Measurements from ENCODE around the gene ABHD10. TPM values are rescaled to one million over a fixed set of nuclear protein-coding genes. Genes with fewer than 3 reads are reported as not detected.
A peak's percentile ranks its signal among the peaks of the same experiment; 100 is the strongest.

The ABHD10 gene
- total RNA-seq, 1 donor from 2014 or later, result 22.6 TPM

DNA sequence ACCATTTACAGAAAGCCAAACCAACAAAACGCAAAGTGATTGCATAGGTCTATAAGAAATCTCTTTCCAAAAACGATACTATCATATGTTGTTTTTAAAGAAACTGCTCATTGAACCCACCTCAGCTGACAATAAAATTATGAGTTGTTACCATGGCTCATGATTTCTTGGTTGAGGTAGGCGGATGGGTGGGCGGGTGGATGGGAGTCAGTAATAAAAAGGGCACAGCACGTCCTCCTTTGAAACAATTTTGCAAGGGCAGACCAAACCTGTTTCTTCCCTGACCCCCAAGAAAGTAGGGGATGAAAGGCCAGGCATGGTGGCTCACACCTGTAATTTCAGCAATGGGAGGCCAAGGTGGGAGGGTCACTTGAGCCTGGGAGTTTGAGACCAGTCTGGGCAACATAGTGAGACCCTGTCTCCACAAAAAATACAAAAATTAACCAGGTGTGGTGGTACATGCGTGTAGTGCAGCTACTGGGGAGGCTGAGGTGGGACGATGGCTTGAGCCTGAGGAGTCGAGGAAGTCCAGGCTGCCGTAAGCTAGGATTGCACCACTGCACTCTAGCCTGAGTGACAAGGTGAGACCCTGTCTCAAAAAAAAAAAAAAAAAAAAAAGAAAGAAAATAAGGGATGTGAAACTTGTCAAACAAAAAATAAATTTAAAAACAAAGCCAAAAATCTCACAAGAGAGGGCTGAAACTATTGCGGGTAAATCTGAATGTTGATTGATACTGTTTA lies 2.1 kb downstream of the ABHD10 start:
- TF ChIP-seq, protein P1, sequence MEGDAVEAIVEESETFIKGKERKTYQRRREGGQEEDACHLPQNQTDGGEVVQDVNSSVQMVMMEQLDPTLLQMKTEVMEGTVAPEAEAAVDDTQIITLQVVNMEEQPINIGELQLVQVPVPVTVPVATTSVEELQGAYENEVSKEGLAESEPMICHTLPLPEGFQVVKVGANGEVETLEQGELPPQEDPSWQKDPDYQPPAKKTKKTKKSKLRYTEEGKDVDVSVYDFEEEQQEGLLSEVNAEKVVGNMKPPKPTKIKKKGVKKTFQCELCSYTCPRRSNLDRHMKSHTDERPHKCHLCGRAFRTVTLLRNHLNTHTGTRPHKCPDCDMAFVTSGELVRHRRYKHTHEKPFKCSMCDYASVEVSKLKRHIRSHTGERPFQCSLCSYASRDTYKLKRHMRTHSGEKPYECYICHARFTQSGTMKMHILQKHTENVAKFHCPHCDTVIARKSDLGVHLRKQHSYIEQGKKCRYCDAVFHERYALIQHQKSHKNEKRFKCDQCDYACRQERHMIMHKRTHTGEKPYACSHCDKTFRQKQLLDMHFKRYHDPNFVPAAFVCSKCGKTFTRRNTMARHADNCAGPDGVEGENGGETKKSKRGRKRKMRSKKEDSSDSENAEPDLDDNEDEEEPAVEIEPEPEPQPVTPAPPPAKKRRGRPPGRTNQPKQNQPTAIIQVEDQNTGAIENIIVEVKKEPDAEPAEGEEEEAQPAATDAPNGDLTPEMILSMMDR (IDR thresholded peaks at IDR 0.05; ENCODE audit: insufficient read depth, low read length, severe bottlenecking), result no peak
- Histone ChIP-seq H3K4me3 (ENCODE audit: low read depth, low read length) (no peak overlapping the region), H3K27me3 (ENCODE audit: control insufficient read depth, insufficient read depth, low read length) (no peaks in the 10 kb centered on the region), H3K36me3 (ENCODE audit: control insufficient read depth, insufficient read depth, low read length) (no peaks in the 10 kb centered on the region)
- DNase-seq (ENCODE audit: low read depth), result no peak
- FAIRE-seq, result no peak

DNA sequence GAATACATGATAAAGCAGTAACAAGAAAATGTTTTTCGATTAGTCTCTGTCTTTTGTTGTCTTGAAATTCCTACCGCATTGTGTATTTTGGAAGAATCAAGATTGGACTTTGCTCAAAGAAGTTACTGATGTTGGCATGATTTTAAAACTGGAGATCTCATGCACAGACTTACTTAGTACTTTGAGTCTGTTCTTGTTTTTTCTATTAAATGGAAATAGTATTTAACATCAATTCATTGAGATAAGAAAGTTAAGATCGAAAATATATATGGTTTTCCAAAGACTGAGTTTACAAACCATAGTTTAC lies 2.6 kb downstream of the ABHD10 start:
- Histone ChIP-seq H3K4me3 (ENCODE audit: low read depth, low read length) (no peak overlapping the region), H3K36me3 (ENCODE audit: control insufficient read depth, insufficient read depth, low read length) (no peaks in the 10 kb centered on the region), H3K27me3 (ENCODE audit: control insufficient read depth, insufficient read depth, low read length) (no peaks in the 10 kb centered on the region)
- DNase-seq (ENCODE audit: low read depth) (no peak), FAIRE-seq (no peak)
- TF ChIP-seq, protein P1 (IDR thresholded peaks at IDR 0.05; ENCODE audit: insufficient read depth, low read length, severe bottlenecking), result no peak

DNA sequence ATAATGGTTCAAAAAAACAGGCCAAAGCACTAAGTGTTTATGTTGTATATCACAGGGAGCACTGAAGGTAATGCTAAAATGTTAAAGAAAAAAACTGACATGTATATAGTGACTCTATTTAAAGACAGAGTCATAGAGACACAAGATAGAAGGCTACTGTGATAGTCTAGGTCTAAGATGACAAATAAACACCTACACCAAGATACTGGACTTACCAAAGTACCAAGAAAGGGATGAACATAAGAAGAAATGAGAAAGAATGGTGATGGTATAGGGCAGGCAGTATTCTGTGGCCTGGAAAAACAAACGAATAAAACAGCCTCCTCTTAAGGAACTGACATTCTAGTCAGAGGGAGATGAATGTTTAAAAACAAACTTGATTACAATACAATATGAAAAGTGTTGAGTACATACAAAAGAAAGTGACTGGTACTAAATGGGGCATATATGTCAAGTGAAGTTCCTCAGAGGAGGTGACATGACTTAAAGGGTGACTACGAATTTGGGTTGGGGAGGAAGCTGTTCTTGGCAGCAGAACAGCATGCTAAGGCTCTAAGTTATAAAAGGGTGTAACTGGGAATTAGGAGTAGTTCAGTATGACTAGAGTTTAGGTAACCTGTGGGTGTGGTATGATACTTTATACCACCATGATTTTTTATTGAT lies 5.9 kb downstream of the ABHD10 start:
- TF ChIP-seq, protein P1 (IDR thresholded peaks at IDR 0.05; ENCODE audit: insufficient read depth, low read length, severe bottlenecking), result no peak
- FAIRE-seq (no peak), DNase-seq (ENCODE audit: low read depth) (no peak)
- H3K4me3 ChIP-seq (ENCODE audit: low read depth, low read length), result no peak overlapping the region
- no peaks in the 10 kb centered on the region for H3K27me3 ChIP-seq (ENCODE audit: control insufficient read depth, insufficient read depth, low read length)
- peaks cover 3% of the 10 kb centered on the region for H3K36me3 ChIP-seq (ENCODE audit: control insufficient read depth, insufficient read depth, low read length)

DNA sequence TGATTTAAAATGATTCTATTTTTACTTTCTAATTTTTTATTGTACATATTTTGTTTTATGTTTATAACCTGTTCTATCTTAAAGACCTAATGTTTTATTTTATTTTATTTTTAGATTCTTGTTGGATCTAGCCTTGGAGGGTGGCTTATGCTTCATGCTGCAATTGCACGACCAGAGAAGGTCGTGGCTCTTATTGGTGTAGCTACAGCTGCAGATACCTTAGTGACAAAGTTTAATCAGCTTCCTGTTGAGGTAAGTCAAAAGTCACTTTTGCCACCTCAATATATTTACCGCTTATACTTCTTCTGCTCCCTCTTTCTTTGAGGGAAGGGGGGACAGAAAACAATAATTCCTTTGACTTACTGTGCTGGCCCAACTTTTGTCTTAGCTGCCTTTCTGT lies 8.0 kb downstream of the ABHD10 start:
- no peak for DNase-seq (ENCODE audit: low read depth)

DNA sequence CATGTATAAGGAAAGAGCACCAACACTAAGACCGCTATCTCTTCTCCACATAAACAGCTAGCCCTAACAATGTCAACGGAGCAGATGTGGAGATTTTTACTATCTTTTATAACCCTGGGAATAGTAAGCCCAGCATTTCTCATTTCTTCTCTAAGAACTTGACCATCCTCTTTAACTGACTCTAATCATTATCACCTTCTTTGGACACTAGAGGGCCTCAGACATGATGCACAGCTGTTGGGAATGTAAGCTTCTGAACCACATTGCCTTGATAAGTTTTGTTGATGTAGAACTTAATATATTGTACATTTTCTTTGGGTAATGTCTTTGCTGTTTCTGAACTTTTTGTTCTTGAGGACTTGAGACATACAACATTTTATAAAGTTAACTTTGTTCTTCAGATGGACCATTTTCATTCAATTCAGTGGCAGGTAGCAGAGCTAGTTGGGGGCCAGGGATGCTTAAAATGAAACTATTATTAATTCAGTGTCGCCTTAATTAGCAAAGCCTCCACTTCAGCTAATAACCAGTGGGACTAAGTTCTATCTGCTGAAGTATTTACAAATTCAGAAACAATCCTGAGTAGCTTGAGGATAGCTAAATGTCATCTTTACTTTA lies 10.3 kb downstream of the ABHD10 start:
- TF ChIP-seq, protein P1 (IDR thresholded peaks at IDR 0.05; ENCODE audit: insufficient read depth, low read length, severe bottlenecking), result peak; percentile 64
- FAIRE-seq, result no peak
- no peak overlapping the region for H3K4me3 ChIP-seq (ENCODE audit: low read depth, low read length)
- no peaks in the 10 kb centered on the region for H3K27me3 ChIP-seq (ENCODE audit: control insufficient read depth, insufficient read depth, low read length)
- DNase-seq (ENCODE audit: low read depth), result peak; percentile 75
- peaks cover 5% of the 10 kb centered on the region for H3K36me3 ChIP-seq (ENCODE audit: control insufficient read depth, insufficient read depth, low read length)

More for the DNA sequence above, 8.0 kb downstream of the ABHD10 start:
- no peaks in the 10 kb centered on the region for H3K27me3 ChIP-seq (ENCODE audit: control insufficient read depth, insufficient read depth, low read length)
- FAIRE-seq, result no peak
- TF ChIP-seq, protein P1 (IDR thresholded peaks at IDR 0.05; ENCODE audit: insufficient read depth, low read length, severe bottlenecking), result no peak
- H3K4me3 ChIP-seq (ENCODE audit: low read depth, low read length), result no peak overlapping the region
- H3K36me3 ChIP-seq (ENCODE audit: control insufficient read depth, insufficient read depth, low read length), result peaks cover 5% of the 10 kb centered on the region

Measured in bronchial epithelial cell (primary cell).